DND-41 (cell line): ENCODE results near the gene NTM.

Experiments used
- ATAC-seq: fragments of 200-7000 bp; cut with Tn5 transposase; 3 replicates; pipeline ENCODE4 v1.9.1; 2021; ENCODE audit warnings: low read depth; ENCODE audit not compliant: insufficient read depth
- DNase-seq: peaks from one replicate; pipeline ENCODE4 v3.0.0-alpha.2; 2020
- H2AFZ ChIP-seq: 2 replicates; pipeline ENCODE4 v1.6.0; 2012; ENCODE audit warnings: low read depth, low read length
- H3K27ac ChIP-seq: 2 replicates; pipeline ENCODE4 v1.5.1; 2012; ENCODE audit warnings: low read length, inconsistent platforms
- H3K27me3 ChIP-seq: fragments of 200-600 bp; sonication (generic); 2 replicates; pipeline ENCODE4 v1.6.0; 2012; ENCODE audit warnings: low read length, mild to moderate bottlenecking, inconsistent platforms; ENCODE audit not compliant: insufficient read depth, poor library complexity
- H3K36me3 ChIP-seq: 2 replicates; pipeline ENCODE4 v1.5.1; 2012; ENCODE audit warnings: low read length, inconsistent platforms; ENCODE audit not compliant: insufficient read depth
- H3K4me1 ChIP-seq: 2 replicates; pipeline ENCODE4 v1.5.1; 2012; ENCODE audit warnings: mild to moderate bottlenecking, low read length; ENCODE audit not compliant: insufficient read depth
- H3K4me2 ChIP-seq: 2 replicates; pipeline ENCODE4 v1.6.0; 2012; ENCODE audit warnings: mild to moderate bottlenecking, moderate library complexity, low read length, inconsistent platforms; ENCODE audit not compliant: insufficient read depth
- H3K4me3 ChIP-seq, 2 experiments: fragments of 200-600 bp in 1 of 2; shearing (Covaris generic) in 1 of 2; 2 replicates each; pipeline ENCODE4 v1.5.1; 2012 to 2016; ENCODE audit warnings: inconsistent platforms in 2 of 2, low read length in 2 of 2, mild to moderate bottlenecking in 2 of 2, low read depth in 1 of 2, moderate library complexity in 1 of 2
- H3K79me2 ChIP-seq: 2 replicates; pipeline ENCODE4 v1.6.0; 2012; ENCODE audit warnings: low read length, inconsistent platforms; ENCODE audit not compliant: insufficient read depth
- H3K9ac ChIP-seq: 2 replicates; pipeline ENCODE4 v1.6.0; 2012; ENCODE audit warnings: low read depth, mild to moderate bottlenecking, inconsistent platforms, low read length, moderate library complexity
- H3K9me3 ChIP-seq: 2 replicates; pipeline ENCODE4 v1.5.1; 2012; ENCODE audit warnings: low read length, moderate library complexity, mild to moderate bottlenecking, inconsistent platforms; ENCODE audit not compliant: insufficient read depth, severe bottlenecking
- H4K20me1 ChIP-seq: 2 replicates; pipeline ENCODE4 v1.6.0; 2012; ENCODE audit warnings: low read length; ENCODE audit not compliant: insufficient read depth
- EZH2 ChIP-seq: IDR thresholded peaks from 3 replicates; pipeline ENCODE4 v1.6.1; 2012; ENCODE audit warnings: borderline replicate concordance, low read depth, mild to moderate bottlenecking, moderate library complexity, low read length, inconsistent platforms; ENCODE audit not compliant: severe bottlenecking
- TF ChIP-seq, protein P1 (sequence below): IDR thresholded peaks from 2 replicates; pipeline ENCODE4 v1.5.1; 2012; ENCODE audit warnings: borderline replicate concordance, low read length, moderate library complexity, mild to moderate bottlenecking; ENCODE audit not compliant: poor library complexity, severe bottlenecking; ENCODE audit errors: extremely low read depth

Gene NTM

DNA sequence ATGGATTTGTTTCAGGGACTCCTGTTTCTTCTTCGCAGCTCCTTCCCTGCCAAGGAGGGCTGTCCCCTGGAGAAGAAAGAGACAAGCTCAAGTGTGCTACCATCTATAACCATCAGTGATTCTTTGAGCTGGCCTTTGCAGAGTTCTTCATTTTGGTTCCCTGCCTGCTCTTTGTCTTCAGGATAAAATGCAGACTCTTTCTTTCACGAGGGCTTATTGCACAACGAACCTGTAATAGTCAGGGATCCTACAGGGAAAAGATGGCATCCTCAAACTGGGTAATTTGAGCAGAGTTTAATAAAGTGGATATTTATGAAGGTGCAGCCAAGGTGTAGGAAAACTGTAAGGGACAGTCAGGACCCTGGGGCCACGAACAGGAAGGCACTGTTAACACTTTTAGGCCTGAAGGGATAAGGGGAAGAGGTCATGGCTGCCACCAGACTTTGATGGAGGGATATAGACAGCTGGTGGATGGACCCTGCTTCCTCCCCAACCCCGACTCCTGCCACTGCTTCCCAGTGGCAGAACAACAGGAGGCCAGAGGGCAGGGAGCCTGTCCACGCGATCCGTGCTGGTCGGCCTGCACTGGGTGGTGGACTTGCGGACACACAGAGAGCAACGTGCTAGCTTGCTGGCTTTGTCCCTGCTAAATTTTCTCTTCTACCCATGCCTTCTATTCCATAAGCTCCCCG lies 767.0 kb downstream of the NTM start:
- no peaks in the 10 kb centered on the region for H3K9me3 ChIP-seq
- H3K4me1 ChIP-seq: no peaks in the 10 kb centered on the region
- TF ChIP-seq, protein P1, sequence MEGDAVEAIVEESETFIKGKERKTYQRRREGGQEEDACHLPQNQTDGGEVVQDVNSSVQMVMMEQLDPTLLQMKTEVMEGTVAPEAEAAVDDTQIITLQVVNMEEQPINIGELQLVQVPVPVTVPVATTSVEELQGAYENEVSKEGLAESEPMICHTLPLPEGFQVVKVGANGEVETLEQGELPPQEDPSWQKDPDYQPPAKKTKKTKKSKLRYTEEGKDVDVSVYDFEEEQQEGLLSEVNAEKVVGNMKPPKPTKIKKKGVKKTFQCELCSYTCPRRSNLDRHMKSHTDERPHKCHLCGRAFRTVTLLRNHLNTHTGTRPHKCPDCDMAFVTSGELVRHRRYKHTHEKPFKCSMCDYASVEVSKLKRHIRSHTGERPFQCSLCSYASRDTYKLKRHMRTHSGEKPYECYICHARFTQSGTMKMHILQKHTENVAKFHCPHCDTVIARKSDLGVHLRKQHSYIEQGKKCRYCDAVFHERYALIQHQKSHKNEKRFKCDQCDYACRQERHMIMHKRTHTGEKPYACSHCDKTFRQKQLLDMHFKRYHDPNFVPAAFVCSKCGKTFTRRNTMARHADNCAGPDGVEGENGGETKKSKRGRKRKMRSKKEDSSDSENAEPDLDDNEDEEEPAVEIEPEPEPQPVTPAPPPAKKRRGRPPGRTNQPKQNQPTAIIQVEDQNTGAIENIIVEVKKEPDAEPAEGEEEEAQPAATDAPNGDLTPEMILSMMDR: no peak
- no peak for TF ChIP-seq EZH2
- no peak overlapping the region for H3K4me2 ChIP-seq
- no peak for ATAC-seq
- H3K4me3 ChIP-seq: no peak overlapping the region
- H3K27ac ChIP-seq: no peak overlapping the region
- DNase-seq: no peak
- no peaks in the 10 kb centered on the region for H4K20me1 ChIP-seq
- H3K9ac ChIP-seq: no peak overlapping the region
- no peaks in the 10 kb centered on the region for H3K27me3 ChIP-seq
- no peaks in the 10 kb centered on the region for H3K36me3 ChIP-seq
- H2AFZ ChIP-seq: no peak overlapping the region
- H3K79me2 ChIP-seq: no peaks in the 10 kb centered on the region

DNA sequence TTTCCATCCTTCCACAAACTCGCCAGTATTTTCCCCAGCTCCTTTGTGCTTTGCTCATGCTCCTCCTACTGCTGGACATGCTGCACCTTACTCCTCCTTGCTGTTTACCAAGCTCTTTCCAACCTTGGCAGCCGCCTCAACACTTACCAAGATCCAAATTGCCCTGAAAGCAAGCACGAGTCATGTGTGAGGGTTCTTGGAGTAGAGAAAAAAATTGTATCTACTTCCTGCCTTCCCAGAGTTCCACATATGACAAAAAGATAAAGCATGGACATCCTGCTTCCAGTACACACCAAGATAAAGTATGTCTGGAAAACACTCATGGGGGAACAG lies 767.5 kb downstream of the NTM start:
- Histone ChIP-seq H3K27me3 (no peaks in the 10 kb centered on the region), H3K27ac (no peak overlapping the region), H3K79me2 (no peaks in the 10 kb centered on the region), H2AFZ (no peak overlapping the region), H4K20me1 (no peaks in the 10 kb centered on the region), H3K4me3 (no peak overlapping the region), H3K4me1 (no peaks in the 10 kb centered on the region), H3K9me3 (no peaks in the 10 kb centered on the region), H3K36me3 (no peaks in the 10 kb centered on the region), H3K4me2 (no peak overlapping the region), H3K9ac (no peak overlapping the region)
- ATAC-seq: no peak
- TF ChIP-seq, protein P1: no peak
- TF ChIP-seq EZH2: no peak
- no peak for DNase-seq

DNA sequence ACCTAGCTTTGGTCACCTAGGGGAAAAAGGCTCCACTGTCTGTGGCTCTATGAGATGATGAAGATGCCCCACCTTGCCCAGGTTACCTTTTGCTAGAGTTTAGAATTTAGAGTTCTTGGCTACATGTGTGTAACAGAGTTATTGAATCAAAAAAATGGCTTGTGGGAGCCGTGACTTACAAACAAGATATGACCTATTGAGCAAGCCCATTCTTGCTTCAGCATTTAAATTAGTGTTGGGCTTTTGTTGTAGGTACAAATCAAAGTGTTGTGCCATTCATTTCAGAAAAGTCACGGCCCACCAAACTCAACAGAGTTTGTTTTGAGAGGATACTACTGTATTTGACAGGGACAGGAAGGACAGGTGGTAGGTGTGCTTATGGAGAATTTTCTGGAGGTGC lies 768.8 kb downstream of the NTM start:
- no peaks in the 10 kb centered on the region for H3K9me3 ChIP-seq
- H3K4me2 ChIP-seq: no peak overlapping the region
- H3K27me3 ChIP-seq: no peaks in the 10 kb centered on the region
- ATAC-seq (no peak), DNase-seq (no peak)
- no peak overlapping the region for H3K4me3 ChIP-seq
- H3K9ac ChIP-seq: no peak overlapping the region
- no peak for TF ChIP-seq EZH2
- TF ChIP-seq, protein P1: no peak
- H2AFZ ChIP-seq: no peak overlapping the region
- no peaks in the 10 kb centered on the region for H4K20me1 ChIP-seq
- H3K36me3 ChIP-seq: no peaks in the 10 kb centered on the region
- no peaks in the 10 kb centered on the region for H3K4me1 ChIP-seq
- no peaks in the 10 kb centered on the region for H3K79me2 ChIP-seq
- H3K27ac ChIP-seq: no peak overlapping the region
